ENCODE data around the gene DIMT1. TPM values are rescaled to one million over a fixed set of nuclear protein-coding genes. Genes with fewer than 3 reads are reported as not detected.

The DIMT1 gene
- total and polyA plus RNA-seq, 2 of the 8 experiments (the other 6 are each of a cell fraction or from before 2014, with no cell fraction given), result 19.3 to 42.1 TPM

DNA sequence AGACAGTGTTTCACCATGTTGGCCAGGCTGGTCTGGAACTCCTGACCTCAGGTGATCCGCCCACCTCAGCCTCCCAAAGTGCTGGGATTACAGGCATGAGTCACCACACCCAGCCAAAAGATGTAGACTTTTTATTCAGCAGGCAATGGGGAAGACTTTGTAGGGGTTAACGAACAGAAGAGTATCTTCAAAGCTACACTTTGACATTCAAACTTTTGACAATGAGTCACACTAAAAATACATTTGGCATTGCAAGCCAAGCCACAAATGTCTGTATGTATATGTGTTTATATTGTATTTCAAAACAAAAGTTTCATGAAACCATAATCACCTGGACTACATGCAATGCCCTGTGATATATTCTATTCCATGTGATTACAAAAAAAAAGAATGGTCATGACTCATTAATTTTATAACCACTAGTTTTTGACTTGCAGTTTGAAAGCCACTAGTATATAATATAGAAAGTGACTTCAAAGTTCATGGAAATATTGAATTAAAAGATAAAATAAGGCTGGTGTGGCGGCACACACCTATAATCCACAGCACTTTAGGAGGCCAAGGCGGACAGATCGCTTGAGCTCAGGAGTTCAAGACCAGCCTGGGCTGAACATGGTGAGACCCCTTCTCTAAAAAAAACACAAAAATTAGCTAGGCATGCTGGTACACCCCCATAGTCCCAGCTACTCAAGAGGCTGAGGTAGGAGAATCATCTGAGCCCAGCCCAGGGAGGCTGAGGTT is 8.3 kb downstream of the DIMT1 start (continued):
- TF ChIP-seq SIRT6 (IDR thresholded peaks at IDR 0.05; ENCODE audit: low read length), result no peak
